HG03159 (cell line): ENCODE data around the gene CELF4.

ENCODE experiments used
- ATAC-seq: cut with Tn5 transposase; IDR thresholded peaks from one replicate; pipeline ENCODE4 v1.9.1; 2021; ENCODE audit warnings: mild to moderate bottlenecking, moderate library complexity; ENCODE audit not compliant: unreplicated experiment

The CELF4 gene

GRCh38 chr18:37330173-37330572 lies 235.4 kb downstream of the CELF4 start:
- ATAC-seq: no peak

- no peak for ATAC-seq
Observed at GRCh38 chr18:37328946-37329719, 236.5 kb downstream of the CELF4 start.

GRCh38 chr18:37327063-37327577 lies 238.5 kb downstream of the CELF4 start:
- no peak for ATAC-seq

- ATAC-seq: peak; percentile 87
Observed at GRCh38 chr18:37322492-37323035, 243.0 kb downstream of the CELF4 start.

GRCh38 chr18:37321582-37322491 lies 243.8 kb downstream of the CELF4 start:
- ATAC-seq: peak; percentile 17

- no peak for ATAC-seq
Observed at GRCh38 chr18:37320317-37320716, 245.3 kb downstream of the CELF4 start.

GRCh38 chr18:37318360-37319355 lies 246.9 kb downstream of the CELF4 start:
- no peak for ATAC-seq

- no peak for ATAC-seq
Observed at GRCh38 chr18:37317486-37317885, 248.1 kb downstream of the CELF4 start.

GRCh38 chr18:37316468-37316867 lies 249.1 kb downstream of the CELF4 start:
- no peak for ATAC-seq

- ATAC-seq: no peak
Observed at GRCh38 chr18:37315935-37316334, 249.7 kb downstream of the CELF4 start.

GRCh38 chr18:37314534-37314933 lies 251.1 kb downstream of the CELF4 start:
- no peak for ATAC-seq

GRCh38 chr18:37313624-37314023 lies 252.0 kb downstream of the CELF4 start:
- no peak for ATAC-seq

- ATAC-seq: no peak
Observed at GRCh38 chr18:37309861-37310260, 255.7 kb downstream of the CELF4 start.

GRCh38 chr18:37309059-37309458 lies 256.5 kb downstream of the CELF4 start:
- ATAC-seq: no peak

- no peak for ATAC-seq
Observed at GRCh38 chr18:37307181-37307580, 258.4 kb downstream of the CELF4 start.

GRCh38 chr18:37306432-37306831 lies 259.2 kb downstream of the CELF4 start:
- ATAC-seq: no peak

- ATAC-seq: no peak
Observed at GRCh38 chr18:37305066-37305465, 260.5 kb downstream of the CELF4 start.

GRCh38 chr18:37304012-37304680 lies 261.5 kb downstream of the CELF4 start:
- ATAC-seq: no peak

GRCh38 chr18:37303009-37303408 lies 262.6 kb downstream of the CELF4 start:
- no peak for ATAC-seq

GRCh38 chr18:37302519-37302918 lies 263.1 kb downstream of the CELF4 start:
- no peak for ATAC-seq
